HEK293 (cell line): ENCODE measurements around the gene REV3L.

Experiments used
- ATF2 ChIP-seq: fragments of 450-650 bp; formaldehyde crosslinking; IDR thresholded peaks from 2 replicates; pipeline ENCODE4 v1.5.1; 2016; ENCODE audit warnings: missing biosample characterization, missing genetic modification characterization, low read depth
- BCL6B ChIP-seq: fragments of 450-650 bp; formaldehyde crosslinking; IDR thresholded peaks from 2 replicates; pipeline ENCODE4 v1.5.1; 2017; ENCODE audit warnings: missing biosample characterization, missing genetic modification characterization
- CTCF ChIP-seq: fragments of 450-650 bp; formaldehyde crosslinking; IDR thresholded peaks from 2 replicates; pipeline ENCODE4 v1.5.1; 2016; ENCODE audit warnings: missing biosample characterization, missing genetic modification characterization
- SP2 ChIP-seq: fragments of 450-650 bp; formaldehyde crosslinking; IDR thresholded peaks from 2 replicates; pipeline ENCODE4 v1.5.1; 2016; ENCODE audit warnings: missing biosample characterization, missing genetic modification characterization
- TRIM28 ChIP-seq: IDR thresholded peaks from 2 replicates; pipeline ENCODE4 v1.6.1; 2011; ENCODE audit warnings: low read length, control low read depth, borderline replicate concordance
- ZBTB20 ChIP-seq: fragments of 450-650 bp; formaldehyde crosslinking; IDR thresholded peaks from 2 replicates; pipeline ENCODE4 v1.5.1; 2016; ENCODE audit warnings: missing biosample characterization, missing genetic modification characterization
- ZNF239 ChIP-seq: fragments of 450-650 bp; formaldehyde crosslinking; IDR thresholded peaks from 2 replicates; pipeline ENCODE4 v1.5.1; 2016; ENCODE audit warnings: missing biosample characterization, missing genetic modification characterization
- ZNF274 ChIP-seq, 2 experiments: fragments of 200-500 bp in 1 of 2; fragments of 450-650 bp in 1 of 2; sonication (Bioruptor generic) in 1 of 2; formaldehyde crosslinking in 1 of 2; IDR thresholded peaks; 2 replicates each; pipeline versions ENCODE4 v1.5.1 to v1.6.1; 2014 to 2016; ENCODE audit warnings: borderline replicate concordance in 1 of 2, inconsistent platforms in 1 of 2, low read length in 1 of 2, missing biosample characterization in 1 of 2, missing genetic modification characterization in 1 of 2

GRCh38 chr6:111423055-111423633 lies 59.9 kb downstream of the REV3L start:
- no peak for TF ChIP-seq ZBTB20 (tag by site-specific recombination)
- TF ChIP-seq SP2 (tag by site-specific recombination): no peak
- peak; percentile 71; the same call in 1 of the 2 replicates for TF ChIP-seq TRIM28
- no peak for TF ChIP-seq ZNF274 (IDR thresholded peaks at IDR 0.05; ENCODE audit: low read length)
- TF ChIP-seq ZNF274 (tag by site-specific recombination; IDR thresholded peaks at IDR 0.05; ENCODE audit: borderline replicate concordance): no peak
- no peak for TF ChIP-seq ATF2 (tag by site-specific recombination)
- TF ChIP-seq ZNF239 (tag by site-specific recombination): no peak
- no peak for TF ChIP-seq CTCF
- no peak for TF ChIP-seq BCL6B (tag by site-specific recombination)
